Stomach (tissue), 4 donors: ENCODE measurements around the gene GMDS.

ENCODE experiments used
- EP300 ChIP-seq: sonication (generic); formaldehyde crosslinking; IDR thresholded peaks from one replicate; pipeline ENCODE4 v1.6.1; 2017; ENCODE audit warnings: antibody characterized with exemption
- POLR2A ChIP-seq, 4 donors: fragments of 450-650 bp; IDR thresholded peaks; one replicate each; pipeline ENCODE4 v1.6.1; 2016; ENCODE audit warnings: antibody characterized with exemption in 4 of 4, control low read depth in 2 of 4, mild to moderate bottlenecking in 1 of 4, moderate library complexity in 1 of 4
- POLR2AphosphoS5 ChIP-seq, 3 donors: sonication (generic); formaldehyde crosslinking; IDR thresholded peaks; one replicate each; pipeline ENCODE4 v1.6.1; 2016; ENCODE audit warnings: antibody characterized with exemption in 3 of 3
- TF ChIP-seq, protein P1 (sequence below), 7 experiments: fragments of 450-650 bp in 4 of 7; fragments of 200-600 bp in 3 of 7; sonication (generic) in 3 of 7; IDR thresholded peaks; one replicate each; pipeline ENCODE4 v1.5.1; 2016 to 2019; ENCODE audit warnings: antibody characterized with exemption in 7 of 7, control low read depth in 2 of 7, mild to moderate bottlenecking in 1 of 7

DNA sequence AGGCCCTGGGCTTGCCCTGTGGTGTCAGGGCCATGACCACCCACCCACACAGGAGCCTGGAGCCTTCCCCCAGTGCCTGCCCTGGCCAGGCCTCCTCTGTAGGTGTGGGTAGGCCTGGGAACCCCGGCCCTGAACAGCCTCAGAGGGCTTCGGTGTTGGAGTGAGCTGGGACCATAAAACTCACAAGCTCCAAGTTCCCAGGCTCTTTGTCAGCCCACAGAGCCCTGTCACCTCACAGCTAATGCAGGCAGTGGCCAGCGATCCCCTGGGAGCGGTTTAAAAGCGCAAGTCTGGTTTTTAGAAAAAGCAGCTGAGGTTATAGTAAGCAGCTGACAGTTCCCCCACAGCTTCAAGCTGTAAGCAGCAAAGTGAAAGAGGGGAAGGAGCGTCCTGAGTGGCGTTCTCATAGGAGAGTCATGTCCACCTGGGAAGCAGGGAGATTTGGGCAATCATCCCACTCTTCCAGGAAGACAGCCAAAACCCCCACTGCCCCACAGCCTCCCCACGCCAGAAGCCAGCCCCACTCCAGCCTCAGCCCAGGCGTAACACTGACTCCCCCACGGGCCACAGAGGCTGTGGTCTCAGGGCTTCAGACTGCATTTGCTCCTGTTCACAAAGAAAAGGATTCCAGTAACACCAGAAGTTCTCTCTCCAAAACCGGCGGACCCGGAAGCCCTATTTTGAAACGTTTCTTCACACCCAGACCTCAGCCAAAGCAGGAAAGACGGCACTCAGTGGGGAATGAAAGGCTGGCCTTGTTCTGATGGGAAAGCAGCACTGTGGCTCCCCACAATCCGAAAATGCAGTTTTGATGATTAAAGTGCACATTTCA, 670.0 kb downstream of the GMDS start:
- TF ChIP-seq, protein P1, sequence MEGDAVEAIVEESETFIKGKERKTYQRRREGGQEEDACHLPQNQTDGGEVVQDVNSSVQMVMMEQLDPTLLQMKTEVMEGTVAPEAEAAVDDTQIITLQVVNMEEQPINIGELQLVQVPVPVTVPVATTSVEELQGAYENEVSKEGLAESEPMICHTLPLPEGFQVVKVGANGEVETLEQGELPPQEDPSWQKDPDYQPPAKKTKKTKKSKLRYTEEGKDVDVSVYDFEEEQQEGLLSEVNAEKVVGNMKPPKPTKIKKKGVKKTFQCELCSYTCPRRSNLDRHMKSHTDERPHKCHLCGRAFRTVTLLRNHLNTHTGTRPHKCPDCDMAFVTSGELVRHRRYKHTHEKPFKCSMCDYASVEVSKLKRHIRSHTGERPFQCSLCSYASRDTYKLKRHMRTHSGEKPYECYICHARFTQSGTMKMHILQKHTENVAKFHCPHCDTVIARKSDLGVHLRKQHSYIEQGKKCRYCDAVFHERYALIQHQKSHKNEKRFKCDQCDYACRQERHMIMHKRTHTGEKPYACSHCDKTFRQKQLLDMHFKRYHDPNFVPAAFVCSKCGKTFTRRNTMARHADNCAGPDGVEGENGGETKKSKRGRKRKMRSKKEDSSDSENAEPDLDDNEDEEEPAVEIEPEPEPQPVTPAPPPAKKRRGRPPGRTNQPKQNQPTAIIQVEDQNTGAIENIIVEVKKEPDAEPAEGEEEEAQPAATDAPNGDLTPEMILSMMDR (IDR thresholded peaks at IDR 0.05), result no peak
- TF ChIP-seq EP300, result no peak
- no peak for TF ChIP-seq POLR2A (IDR thresholded peaks at IDR 0.05)
- no peak for TF ChIP-seq POLR2AphosphoS5 (IDR thresholded peaks at IDR 0.05)
